Measurements from ENCODE around the gene VAV2.

VAV2 gene

GRCh38 chr9:134010310-134011173, 18.4 kb upstream of the VAV2 start:
- DNase-seq (ENCODE audit: insufficient read length, low spot score), result no peak
- no peak for TF ChIP-seq CTCF (IDR thresholded peaks at IDR 0.05; ENCODE audit: insufficient read depth, missing control alignments)
- FAIRE-seq, result no peak

GRCh38 chr9:134007571-134007970, 15.4 kb upstream of the VAV2 start:
- FAIRE-seq (no peak), DNase-seq (ENCODE audit: insufficient read length, low spot score) (no peak)
- TF ChIP-seq CTCF (IDR thresholded peaks at IDR 0.05; ENCODE audit: insufficient read depth, missing control alignments), result no peak

GRCh38 chr9:134007150-134007549, 15.0 kb upstream of the VAV2 start:
- TF ChIP-seq CTCF (IDR thresholded peaks at IDR 0.05; ENCODE audit: insufficient read depth, missing control alignments), result no peak
- DNase-seq (ENCODE audit: insufficient read length, low spot score) (no peak), FAIRE-seq (no peak)

GRCh38 chr9:134005381-134005780, 13.3 kb upstream of the VAV2 start:
- TF ChIP-seq CTCF (IDR thresholded peaks at IDR 0.05; ENCODE audit: insufficient read depth, missing control alignments), result no peak
- DNase-seq (ENCODE audit: insufficient read length, low spot score) (no peak), FAIRE-seq (no peak)

GRCh38 chr9:134004881-134005280, 12.8 kb upstream of the VAV2 start:
- no peak for FAIRE-seq
- no peak for DNase-seq (ENCODE audit: insufficient read length, low spot score)

GRCh38 chr9:134004131-134004873, 12.2 kb upstream of the VAV2 start:
- no peak for DNase-seq (ENCODE audit: insufficient read length, low spot score)
- TF ChIP-seq CTCF (IDR thresholded peaks at IDR 0.05; ENCODE audit: insufficient read depth, missing control alignments), result no peak
- no peak for FAIRE-seq

More at GRCh38 chr9:134004881-134005280, 12.8 kb upstream of the VAV2 start:
- TF ChIP-seq CTCF (IDR thresholded peaks at IDR 0.05; ENCODE audit: insufficient read depth, missing control alignments), result no peak

- no peak for DNase-seq (ENCODE audit: insufficient read length, low spot score)
- FAIRE-seq, result no peak
- TF ChIP-seq CTCF (IDR thresholded peaks at IDR 0.05; ENCODE audit: insufficient read depth, missing control alignments), result no peak
Observed at GRCh38 chr9:134003237-134003636, 11.1 kb upstream of the VAV2 start.

Measured in D721Med (cell line).